Ovary (tissue), 3 donors: ENCODE measurements around the gene NEK2.

Experiments
- EP300 ChIP-seq: sonication (generic); formaldehyde crosslinking; IDR thresholded peaks from one replicate; pipeline ENCODE4 v1.6.1; 2017; ENCODE audit warnings: antibody characterized with exemption
- POLR2A ChIP-seq: fragments of 450-650 bp; IDR thresholded peaks from one replicate; pipeline ENCODE4 v1.6.1; 2017; ENCODE audit warnings: antibody characterized with exemption, mild to moderate bottlenecking, moderate library complexity
- TF ChIP-seq, protein P1 (sequence below), 3 donors: fragments of 450-650 bp in 2 of 3; fragments of 200-600 bp in 1 of 3; IDR thresholded peaks; one replicate each; pipeline versions ENCODE4 v1.5.1 to v1.8.0; 2016 to 2022; ENCODE audit warnings: antibody characterized with exemption in 3 of 3, mild to moderate bottlenecking in 1 of 3
- donor health status: DM: no; HTN: no; CAD: no.

DNA sequence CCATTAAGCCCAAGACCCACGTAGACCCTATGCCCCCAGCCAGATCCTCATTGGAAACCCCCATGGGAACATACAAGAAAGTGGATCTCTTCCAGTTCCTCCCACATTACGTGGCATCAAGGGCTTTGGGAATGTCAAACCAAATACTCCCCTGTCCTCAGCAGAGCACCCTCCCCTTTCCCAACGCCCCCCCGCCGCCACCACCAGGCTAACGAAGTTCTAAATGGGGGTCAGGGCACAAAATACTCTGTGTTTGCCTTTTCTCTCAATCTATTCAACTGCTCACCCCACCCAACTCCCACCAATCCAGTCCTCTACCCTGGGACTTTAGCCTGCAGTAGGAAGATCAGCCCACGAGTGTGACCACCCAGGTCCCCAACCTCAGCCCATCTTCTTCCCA, 24.5 kb downstream of the NEK2 start:
- TF ChIP-seq, protein P1, sequence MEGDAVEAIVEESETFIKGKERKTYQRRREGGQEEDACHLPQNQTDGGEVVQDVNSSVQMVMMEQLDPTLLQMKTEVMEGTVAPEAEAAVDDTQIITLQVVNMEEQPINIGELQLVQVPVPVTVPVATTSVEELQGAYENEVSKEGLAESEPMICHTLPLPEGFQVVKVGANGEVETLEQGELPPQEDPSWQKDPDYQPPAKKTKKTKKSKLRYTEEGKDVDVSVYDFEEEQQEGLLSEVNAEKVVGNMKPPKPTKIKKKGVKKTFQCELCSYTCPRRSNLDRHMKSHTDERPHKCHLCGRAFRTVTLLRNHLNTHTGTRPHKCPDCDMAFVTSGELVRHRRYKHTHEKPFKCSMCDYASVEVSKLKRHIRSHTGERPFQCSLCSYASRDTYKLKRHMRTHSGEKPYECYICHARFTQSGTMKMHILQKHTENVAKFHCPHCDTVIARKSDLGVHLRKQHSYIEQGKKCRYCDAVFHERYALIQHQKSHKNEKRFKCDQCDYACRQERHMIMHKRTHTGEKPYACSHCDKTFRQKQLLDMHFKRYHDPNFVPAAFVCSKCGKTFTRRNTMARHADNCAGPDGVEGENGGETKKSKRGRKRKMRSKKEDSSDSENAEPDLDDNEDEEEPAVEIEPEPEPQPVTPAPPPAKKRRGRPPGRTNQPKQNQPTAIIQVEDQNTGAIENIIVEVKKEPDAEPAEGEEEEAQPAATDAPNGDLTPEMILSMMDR (IDR thresholded peaks at IDR 0.05), result no peak
- no peak for TF ChIP-seq EP300
- no peak for TF ChIP-seq POLR2A
